SK-N-SH (cell line): ENCODE results near the gene IGFL4. TPM values are rescaled to one million over a fixed set of nuclear protein-coding genes. Genes with fewer than 3 reads are reported as not detected.

Source experiments
- CTCF ChIA-PET: fragments of 300-600, 350-600 bp; formaldehyde crosslinking; extraction: SDS; loops from one replicate; lab custom pipeline; 2021; lab: Yijun Ruan, JAX
- POLR2A ChIA-PET: fragments of 350-600 bp; sonication (Branson Sonifier 250); formaldehyde crosslinking; extraction: SDS; loops from one replicate; lab custom pipeline; 2020; ENCODE audit warnings: antibody characterized with exemption, inconsistent platforms; lab: Yijun Ruan, JAX
- DNase-seq: peaks from one replicate; pipeline ENCODE4 v3.0.0; 2012
- H2AFZ ChIP-seq: fragments of 200-600 bp; sonication (generic); 2 replicates; pipeline ENCODE4 v1.8.1; 2016; ENCODE audit warnings: antibody characterized with exemption, mild to moderate bottlenecking, low read depth
- H3F3A ChIP-seq: fragments of 200-600 bp; sonication (generic); replicated peaks from 2 replicates; pipeline ENCODE3; 2016; ENCODE audit warnings: antibody characterized with exemption, mild to moderate bottlenecking; ENCODE audit not compliant: insufficient read depth
- H3K27ac ChIP-seq, 2 experiments: fragments of 200-500 bp in 1 of 2; fragments of 200-600 bp in 1 of 2; sonication (Bioruptor generic) in 1 of 2; sonication (generic), shearing (Covaris generic) in 1 of 2; 2 replicates each; pipeline versions ENCODE4 v1.5.1 to v1.6.1; 2014 to 2016; ENCODE audit warnings: low read depth in 2 of 2, inconsistent platforms in 1 of 2, low read length in 1 of 2, mild to moderate bottlenecking in 1 of 2, mixed read lengths in 1 of 2
- H3K27me3 ChIP-seq: fragments of 200-600 bp; sonication (generic), shearing (Covaris generic); 2 replicates; pipeline ENCODE4 v1.6.1; 2016; ENCODE audit warnings: mixed run types; ENCODE audit not compliant: insufficient read depth
- H3K36me3 ChIP-seq, 2 experiments: fragments of 200-500 bp in 1 of 2; fragments of 200-600 bp in 1 of 2; sonication (Bioruptor generic) in 1 of 2; sonication (generic) in 1 of 2; replicated peaks in 1 of 2; 2 replicates each; pipeline versions ENCODE3 to v1.5.1; 2014 to 2016; ENCODE audit warnings: low read length in 1 of 2, mild to moderate bottlenecking in 1 of 2; ENCODE audit not compliant: insufficient read depth in 2 of 2, control insufficient read depth in 1 of 2
- H3K4me1 ChIP-seq, 2 experiments: fragments of 200-500 bp in 1 of 2; fragments of 200-600 bp in 1 of 2; sonication (Bioruptor generic) in 1 of 2; sonication (generic), shearing (Covaris generic) in 1 of 2; 2 replicates each; pipeline versions ENCODE4 v1.5.1 to v1.6.1; 2014 to 2016; ENCODE audit warnings: low read depth in 1 of 2, low read length in 1 of 2, mixed run types in 1 of 2; ENCODE audit not compliant: insufficient read depth in 2 of 2, control insufficient read depth in 1 of 2
- H3K4me2 ChIP-seq: fragments of 200-600 bp; sonication (generic), shearing (Covaris generic); 2 replicates; pipeline ENCODE4 v1.6.1; 2017; ENCODE audit warnings: mixed run types
- H3K4me3 ChIP-seq, 2 experiments: fragments of 200-500 bp in 1 of 2; fragments of 200-600 bp in 1 of 2; sonication (Bioruptor generic) in 1 of 2; sonication (generic), shearing (Covaris generic) in 1 of 2; 2 replicates each; pipeline versions ENCODE4 v1.5.1 to v1.8.1; 2014 to 2016; ENCODE audit warnings: low read depth in 2 of 2, inconsistent platforms in 1 of 2, low read length in 1 of 2, mild to moderate bottlenecking in 1 of 2, mixed read lengths in 1 of 2, moderate library complexity in 1 of 2
- H3K79me2 ChIP-seq: fragments of 200-600 bp; sonication (generic); 2 replicates; pipeline ENCODE4 v1.8.1; 2017; ENCODE audit warnings: mild to moderate bottlenecking; ENCODE audit not compliant: insufficient read depth
- H3K9ac ChIP-seq: fragments of 200-600 bp; sonication (generic); 2 replicates; pipeline ENCODE4 v1.6.1; 2017; ENCODE audit warnings: mixed run types
- H3K9me2 ChIP-seq: fragments of 200-600 bp; sonication (generic); 2 replicates; pipeline ENCODE4 v1.6.1; 2017; ENCODE audit warnings: mixed run types
- H3K9me3 ChIP-seq: fragments of 200-600 bp; sonication (generic); 2 replicates; pipeline ENCODE4 v1.6.1; 2017; ENCODE audit warnings: mixed run types, mild to moderate bottlenecking, moderate library complexity
- H4K20me1 ChIP-seq: fragments of 200-600 bp; sonication (generic); 2 replicates; pipeline ENCODE4 v1.6.1; 2017; ENCODE audit warnings: mild to moderate bottlenecking, mixed run types; ENCODE audit not compliant: insufficient read depth
- ELF1 ChIP-seq: IDR thresholded peaks from 2 replicates; pipeline ENCODE4 v1.4.0; 2012
- EP300 ChIP-seq, 2 experiments: IDR thresholded peaks; 2 replicates each; pipeline versions ENCODE4 v1.4.0 to v1.6.1; 2012; ENCODE audit warnings: borderline replicate concordance in 1 of 2, low read depth in 1 of 2, low read length in 1 of 2
- EZH2phosphoT487 ChIP-seq: fragments of 200-600 bp; sonication (generic); IDR thresholded peaks from 2 replicates; pipeline ENCODE4 v1.6.1; 2017; ENCODE audit warnings: low read depth, mixed run types, mild to moderate bottlenecking, antibody characterized with exemption, moderate library complexity, borderline replicate concordance
- GABPA ChIP-seq: IDR thresholded peaks from 2 replicates; pipeline ENCODE4 v1.4.0; 2012; ENCODE audit warnings: low read depth, mild to moderate bottlenecking
- REST ChIP-seq: IDR thresholded peaks from 2 replicates; pipeline ENCODE4 v1.6.1; 2012; ENCODE audit warnings: mild to moderate bottlenecking, low read depth, low read length, moderate library complexity
- USF1 ChIP-seq: IDR thresholded peaks from 2 replicates; pipeline ENCODE4 v1.4.0; 2012; ENCODE audit warnings: low read depth, borderline replicate concordance
- WGBS: methylation state at CpG from one replicate; pipeline ENCODE4 v1.1.6; 2017; ENCODE audit warnings: low lambda C conversion rate; 5-methylcytosine and 5-hydroxymethylcytosine counted together
- polyA plus RNA-seq, 3 experiments: library from polyadenylated mRNA; depleted of rRNA; stranded (reverse); fragments of >200 nt; gene quantifications; 2 replicates each; pipeline ENCODE4 v1.2.3, GENCODE V29; 2012

The IGFL4 gene
- polyA plus RNA-seq, 1 of the 3 experiments (the other 2 are of a cell fraction), result not detected

DNA sequence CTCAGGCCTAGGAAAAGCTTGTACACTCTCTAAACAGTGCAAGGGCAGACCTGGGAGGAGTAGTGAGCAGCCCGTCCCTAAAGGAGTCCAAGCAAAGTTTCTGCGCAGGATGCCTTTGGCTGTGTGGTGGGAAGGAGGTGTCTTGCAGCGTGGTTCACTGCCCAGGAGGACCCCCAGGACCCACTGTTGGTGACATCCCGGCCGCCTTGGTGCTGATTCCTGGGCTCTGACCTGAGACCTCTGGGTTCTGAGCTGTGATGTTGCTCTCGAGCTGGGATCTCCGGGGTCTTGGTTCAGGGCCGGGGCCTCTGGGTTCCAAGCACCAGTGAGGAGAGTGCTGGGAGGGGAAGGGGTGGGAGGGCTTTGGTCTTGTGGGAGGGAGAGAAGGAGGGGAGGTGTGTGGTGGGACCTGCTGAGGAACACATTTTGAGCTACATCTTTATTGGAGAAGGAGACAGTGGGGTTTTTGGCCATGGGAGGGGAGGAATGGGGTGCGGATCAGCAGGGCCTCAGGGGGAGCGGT lies 22.0 kb downstream of the IGFL4 start:
- H4K20me1 ChIP-seq, result peaks cover 34% of the 10 kb centered on the region
- no peak overlapping the region for H3K4me3 ChIP-seq
- no peak for DNase-seq

More for the DNA sequence above, 22.0 kb downstream of the IGFL4 start:
- CTCF ChIA-PET, result interaction anchor here (1.1 to 5.1 kb wide), 4 partner anchors 9 to 246 kb away, joined by 3 to 82 read pairs (median 14); no protein-coding TSS in a partner anchor
- Histone ChIP-seq H3K9me2 (no peaks in the 10 kb centered on the region), H3K36me3 (no peaks in the 10 kb centered on the region), H3K79me2 (no peaks in the 10 kb centered on the region), H3K9ac (no peak overlapping the region), H3K27me3 (no peaks in the 10 kb centered on the region), H3K4me1 (peaks cover 0 to 22% of the 10 kb centered on the region in 2 experiments; a peak in 2 of 4 replicates), H3F3A (peaks cover 20% of the 10 kb centered on the region)
- WGBS, result 89% methylated on average over 8 of the region's 10 CpGs
- POLR2A ChIA-PET, result no interaction called here
- TF ChIP-seq EZH2phosphoT487 (no peak), ELF1 (no peak), GABPA (no peak), REST (no peak), USF1 (no peak), EP300 (IDR thresholded peaks at IDR 0.05; ENCODE audit: borderline replicate concordance in 1 of 2, low read depth in 1 of 2, low read length in 1 of 2) (no peak)
- TF ChIP-seq, all 33 proteins: peak for 0
- no peak overlapping the region for H2AFZ ChIP-seq
- H3K27ac ChIP-seq, result no peak overlapping the region
- H3K9me3 ChIP-seq, result no peaks in the 10 kb centered on the region
- no peak overlapping the region for H3K4me2 ChIP-seq
